HL-60 (cell line): ENCODE measurements around the gene NHERF1.

Source experiments
- POLR2AphosphoS5 ChIP-seq: IDR thresholded peaks from 2 replicates; pipeline ENCODE4 v1.6.1; 2012; ENCODE audit warnings: low read depth
- SPI1 ChIP-seq: IDR thresholded peaks from 2 replicates; pipeline ENCODE4 v1.6.1; 2012; ENCODE audit warnings: low read depth, mild to moderate bottlenecking, borderline replicate concordance
- TF ChIP-seq, protein P1 (sequence below): IDR thresholded peaks from one replicate; pipeline ENCODE4 v1.5.1; 2011; ENCODE audit warnings: low read length, control low read depth, inconsistent platforms; ENCODE audit not compliant: insufficient read depth
- TF ChIP-seq, protein P2 (sequence below): IDR thresholded peaks from 2 replicates; pipeline ENCODE4 v1.6.1; 2012; ENCODE audit warnings: low read depth; ENCODE audit not compliant: insufficient replicate concordance

DNA sequence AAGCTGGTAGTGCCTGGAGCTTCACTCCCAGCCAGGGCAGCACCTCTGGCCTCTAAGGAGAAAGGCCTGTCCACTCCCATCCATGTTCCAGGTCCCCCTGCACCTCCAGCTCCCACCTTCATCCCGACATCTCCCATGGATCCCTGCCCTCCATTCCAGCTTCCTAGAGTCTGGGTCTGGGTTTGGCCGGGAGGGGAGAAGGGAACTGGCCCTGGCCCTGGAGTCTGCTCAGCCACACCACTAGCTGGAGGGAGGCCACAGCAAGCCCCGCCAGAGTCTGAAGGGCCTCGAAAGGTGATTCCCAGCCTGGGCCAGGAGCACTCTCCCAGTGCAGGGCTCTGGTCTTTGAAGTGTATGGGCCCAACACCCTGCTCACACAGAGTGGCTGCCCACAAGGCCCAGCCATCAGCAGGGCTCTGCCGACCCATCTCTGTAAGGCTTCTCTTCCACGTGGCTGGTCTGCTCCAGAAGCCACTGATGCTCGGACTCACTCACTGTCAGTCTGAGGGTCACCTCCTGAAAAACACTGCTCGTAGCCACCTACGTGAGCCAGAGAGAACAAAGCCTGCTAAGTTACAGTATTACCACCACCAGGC lies 23.0 kb downstream of the NHERF1 start:
- TF ChIP-seq, protein P1, sequence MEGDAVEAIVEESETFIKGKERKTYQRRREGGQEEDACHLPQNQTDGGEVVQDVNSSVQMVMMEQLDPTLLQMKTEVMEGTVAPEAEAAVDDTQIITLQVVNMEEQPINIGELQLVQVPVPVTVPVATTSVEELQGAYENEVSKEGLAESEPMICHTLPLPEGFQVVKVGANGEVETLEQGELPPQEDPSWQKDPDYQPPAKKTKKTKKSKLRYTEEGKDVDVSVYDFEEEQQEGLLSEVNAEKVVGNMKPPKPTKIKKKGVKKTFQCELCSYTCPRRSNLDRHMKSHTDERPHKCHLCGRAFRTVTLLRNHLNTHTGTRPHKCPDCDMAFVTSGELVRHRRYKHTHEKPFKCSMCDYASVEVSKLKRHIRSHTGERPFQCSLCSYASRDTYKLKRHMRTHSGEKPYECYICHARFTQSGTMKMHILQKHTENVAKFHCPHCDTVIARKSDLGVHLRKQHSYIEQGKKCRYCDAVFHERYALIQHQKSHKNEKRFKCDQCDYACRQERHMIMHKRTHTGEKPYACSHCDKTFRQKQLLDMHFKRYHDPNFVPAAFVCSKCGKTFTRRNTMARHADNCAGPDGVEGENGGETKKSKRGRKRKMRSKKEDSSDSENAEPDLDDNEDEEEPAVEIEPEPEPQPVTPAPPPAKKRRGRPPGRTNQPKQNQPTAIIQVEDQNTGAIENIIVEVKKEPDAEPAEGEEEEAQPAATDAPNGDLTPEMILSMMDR = no peak
- no peak for TF ChIP-seq POLR2AphosphoS5
- no peak for TF ChIP-seq SPI1
- TF ChIP-seq, protein P2, sequence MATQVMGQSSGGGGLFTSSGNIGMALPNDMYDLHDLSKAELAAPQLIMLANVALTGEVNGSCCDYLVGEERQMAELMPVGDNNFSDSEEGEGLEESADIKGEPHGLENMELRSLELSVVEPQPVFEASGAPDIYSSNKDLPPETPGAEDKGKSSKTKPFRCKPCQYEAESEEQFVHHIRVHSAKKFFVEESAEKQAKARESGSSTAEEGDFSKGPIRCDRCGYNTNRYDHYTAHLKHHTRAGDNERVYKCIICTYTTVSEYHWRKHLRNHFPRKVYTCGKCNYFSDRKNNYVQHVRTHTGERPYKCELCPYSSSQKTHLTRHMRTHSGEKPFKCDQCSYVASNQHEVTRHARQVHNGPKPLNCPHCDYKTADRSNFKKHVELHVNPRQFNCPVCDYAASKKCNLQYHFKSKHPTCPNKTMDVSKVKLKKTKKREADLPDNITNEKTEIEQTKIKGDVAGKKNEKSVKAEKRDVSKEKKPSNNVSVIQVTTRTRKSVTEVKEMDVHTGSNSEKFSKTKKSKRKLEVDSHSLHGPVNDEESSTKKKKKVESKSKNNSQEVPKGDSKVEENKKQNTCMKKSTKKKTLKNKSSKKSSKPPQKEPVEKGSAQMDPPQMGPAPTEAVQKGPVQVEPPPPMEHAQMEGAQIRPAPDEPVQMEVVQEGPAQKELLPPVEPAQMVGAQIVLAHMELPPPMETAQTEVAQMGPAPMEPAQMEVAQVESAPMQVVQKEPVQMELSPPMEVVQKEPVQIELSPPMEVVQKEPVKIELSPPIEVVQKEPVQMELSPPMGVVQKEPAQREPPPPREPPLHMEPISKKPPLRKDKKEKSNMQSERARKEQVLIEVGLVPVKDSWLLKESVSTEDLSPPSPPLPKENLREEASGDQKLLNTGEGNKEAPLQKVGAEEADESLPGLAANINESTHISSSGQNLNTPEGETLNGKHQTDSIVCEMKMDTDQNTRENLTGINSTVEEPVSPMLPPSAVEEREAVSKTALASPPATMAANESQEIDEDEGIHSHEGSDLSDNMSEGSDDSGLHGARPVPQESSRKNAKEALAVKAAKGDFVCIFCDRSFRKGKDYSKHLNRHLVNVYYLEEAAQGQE = no peak
